ENCODE results near the gene ACSM3.
"Not testable (repeated sequence)": the region's sequence is repeated elsewhere in the genome, so short reads cannot be mapped to it uniquely, and the experiment has no call there.

Gene ACSM3, protein sequence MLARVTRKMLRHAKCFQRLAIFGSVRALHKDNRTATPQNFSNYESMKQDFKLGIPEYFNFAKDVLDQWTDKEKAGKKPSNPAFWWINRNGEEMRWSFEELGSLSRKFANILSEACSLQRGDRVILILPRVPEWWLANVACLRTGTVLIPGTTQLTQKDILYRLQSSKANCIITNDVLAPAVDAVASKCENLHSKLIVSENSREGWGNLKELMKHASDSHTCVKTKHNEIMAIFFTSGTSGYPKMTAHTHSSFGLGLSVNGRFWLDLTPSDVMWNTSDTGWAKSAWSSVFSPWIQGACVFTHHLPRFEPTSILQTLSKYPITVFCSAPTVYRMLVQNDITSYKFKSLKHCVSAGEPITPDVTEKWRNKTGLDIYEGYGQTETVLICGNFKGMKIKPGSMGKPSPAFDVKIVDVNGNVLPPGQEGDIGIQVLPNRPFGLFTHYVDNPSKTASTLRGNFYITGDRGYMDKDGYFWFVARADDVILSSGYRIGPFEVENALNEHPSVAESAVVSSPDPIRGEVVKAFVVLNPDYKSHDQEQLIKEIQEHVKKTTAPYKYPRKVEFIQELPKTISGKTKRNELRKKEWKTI

DNA sequence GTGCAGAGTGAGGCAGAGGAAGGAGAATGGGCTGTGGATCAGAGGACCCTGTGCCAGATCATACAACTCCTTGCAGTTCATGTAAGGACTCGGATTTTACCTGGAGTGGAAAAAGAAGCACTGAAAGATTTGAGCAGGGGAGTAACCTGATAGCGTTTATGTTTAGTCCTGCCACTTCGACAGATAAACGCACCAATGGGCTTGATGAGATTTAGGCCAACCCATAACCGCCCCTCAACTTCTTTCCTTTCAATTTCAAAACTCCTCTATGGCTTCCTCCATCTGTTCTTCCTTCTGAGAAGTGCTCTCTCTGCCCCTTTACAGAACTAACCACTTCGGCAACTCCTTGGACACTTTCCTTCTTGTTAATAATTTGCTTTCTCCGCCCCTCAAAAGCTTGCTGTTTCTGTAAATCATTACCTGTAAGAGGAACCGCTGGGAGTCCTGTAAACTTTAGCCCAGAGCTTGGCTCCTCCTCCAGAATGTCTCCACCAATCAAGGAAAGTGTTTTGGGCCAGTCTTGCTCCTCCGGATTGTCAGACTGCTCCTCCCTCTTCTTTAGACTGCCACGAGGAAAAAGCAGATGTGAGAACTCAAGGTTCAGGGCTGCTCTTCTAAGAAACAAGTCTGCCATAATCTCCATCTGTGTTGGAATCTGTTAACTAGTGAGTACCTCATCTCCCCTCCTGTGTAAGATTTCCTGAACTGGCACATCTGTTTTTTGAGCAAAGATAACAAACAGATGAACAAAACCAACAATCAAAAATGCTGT, at the start of gene ACSM3:
Gene ACSM3, plus strand, starts transcription at position 554 of the 772 bp plus-strand sequence. CDS start 6,021 bp downstream, outside the sequence.
- DNase-seq, result peak in 1 of 56 donors; percentile 3

DNA sequence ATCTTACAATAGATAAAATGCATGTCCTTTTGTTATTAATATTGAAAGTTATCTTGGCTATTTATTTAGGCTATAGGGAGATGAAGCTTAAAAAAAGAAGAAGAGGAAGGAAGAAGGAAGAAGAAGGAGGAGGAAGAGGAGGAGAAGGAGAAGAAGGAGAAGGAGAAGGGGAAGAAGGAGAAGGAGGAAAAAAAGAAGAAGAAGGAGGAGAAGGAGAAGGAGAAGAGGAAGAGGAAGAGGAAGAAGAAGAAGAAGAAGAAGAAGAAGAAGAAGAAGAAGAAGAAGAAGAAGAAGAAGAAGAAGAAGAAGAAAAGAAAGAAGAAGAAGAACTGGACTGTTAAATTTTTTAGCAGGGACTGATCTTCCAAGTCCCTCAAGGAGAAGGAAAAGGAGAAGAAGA, 46.1 kb upstream of the ACSM3 start:
- not testable (repeated sequence) for DNase-seq

DNA sequence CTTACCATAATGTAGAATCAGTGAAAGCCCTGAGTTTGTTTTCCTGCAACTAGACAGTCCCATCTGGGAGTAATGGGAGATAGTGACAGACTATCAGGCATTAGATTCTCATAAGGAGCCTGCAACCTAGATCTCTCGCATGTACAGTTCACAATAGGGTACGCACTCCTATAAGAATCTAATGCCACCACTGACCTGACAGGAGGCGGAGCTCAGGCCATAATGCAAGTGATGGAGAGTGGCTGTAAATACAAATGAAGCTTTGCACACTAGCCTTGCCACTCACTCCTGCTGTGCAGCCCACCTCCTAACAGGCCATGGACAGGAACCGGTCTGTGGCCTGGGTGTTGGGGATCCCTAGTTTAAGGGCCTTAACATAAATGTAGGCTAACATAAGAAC, 43.6 kb upstream of the ACSM3 start:
- no peak for DNase-seq

GRCh38 chr16:20726661-20727060, 37.2 kb upstream of the ACSM3 start:
- DNase-seq, result no peak

DNA sequence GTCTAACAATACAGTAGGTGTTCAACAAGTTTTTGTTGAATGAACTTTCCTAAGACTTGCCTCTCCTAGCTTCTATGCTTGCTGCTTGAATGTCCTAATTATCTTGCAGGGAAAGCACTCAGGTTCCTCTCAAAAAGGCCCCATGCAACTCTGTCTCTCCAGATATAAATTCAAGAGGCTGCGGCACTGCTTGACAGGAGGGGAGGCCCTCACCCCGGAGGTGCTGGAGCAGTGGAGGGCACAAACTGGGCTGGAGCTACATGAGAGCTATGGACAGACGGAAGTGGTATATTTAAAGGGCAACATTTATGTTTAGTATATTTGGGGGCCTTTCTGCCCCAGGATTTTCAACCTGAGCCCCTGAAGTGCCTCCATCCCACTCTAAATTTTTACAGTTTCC, 36.6 kb upstream of the ACSM3 start:
- DNase-seq, result no peak

DNA sequence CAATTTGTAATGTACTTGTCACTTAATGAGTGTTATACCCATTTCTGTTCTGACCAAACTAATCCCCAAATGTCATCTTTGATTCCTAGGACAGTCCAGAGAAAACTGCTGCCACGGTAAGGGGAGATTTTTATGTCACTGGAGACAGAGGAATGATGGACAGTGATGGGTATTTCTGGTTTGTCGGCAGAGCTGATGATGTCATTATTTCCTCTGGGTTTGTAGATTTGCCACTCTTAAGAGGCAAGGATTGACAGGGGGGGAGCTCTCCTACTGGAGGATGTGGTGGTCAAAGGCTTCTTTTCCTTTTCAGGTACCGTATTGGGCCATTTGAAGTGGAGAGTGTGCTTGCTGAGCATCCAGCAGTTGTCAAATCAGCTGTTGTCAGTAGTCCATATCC, 34.7 kb upstream of the ACSM3 start:
- DNase-seq, result no peak

GRCh38 chr16:20734056-20734455, 29.8 kb upstream of the ACSM3 start:
- no peak for DNase-seq

GRCh38 chr16:20734782-20735181, 29.0 kb upstream of the ACSM3 start:
- DNase-seq, result no peak

GRCh38 chr16:20735490-20735889, 28.3 kb upstream of the ACSM3 start:
- no peak for DNase-seq

GRCh38 chr16:20740007-20740883, 23.6 kb upstream of the ACSM3 start:
- DNase-seq, result no peak

DNA sequence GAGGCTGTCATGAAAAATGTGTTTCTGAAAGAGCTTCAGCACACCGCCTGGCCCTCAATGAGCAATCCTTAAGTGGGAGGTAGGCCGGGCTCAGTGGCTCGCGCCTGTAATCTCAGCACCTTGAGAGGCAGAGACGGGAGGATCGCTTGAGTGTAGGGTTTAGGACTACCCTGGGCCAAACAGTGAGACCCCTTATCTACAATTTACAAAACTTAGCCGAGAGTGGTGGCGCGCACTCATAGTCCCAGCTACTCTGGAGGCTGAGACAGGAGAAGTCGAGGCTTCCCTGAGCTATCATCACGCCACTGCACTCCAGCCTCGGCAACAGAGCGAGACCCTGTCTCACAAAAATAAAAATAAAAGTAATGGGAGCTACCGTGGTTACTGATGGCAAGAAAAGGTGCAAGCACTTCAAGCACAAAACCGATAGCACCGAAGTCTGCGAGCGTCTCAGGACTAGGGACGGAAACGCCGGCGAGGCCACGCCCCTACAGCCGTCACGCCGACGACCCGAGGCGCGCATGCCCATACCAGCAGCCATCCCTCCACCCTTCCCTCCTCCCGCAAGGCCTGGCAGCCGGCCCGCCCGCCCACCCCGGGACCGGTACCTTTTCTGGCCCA, 22.8 kb upstream of the ACSM3 start:
- DNase-seq, result peak in 55 of 56 donors; percentile 34 to 94 (median 83)

GRCh38 chr16:20741554-20742285, 22.1 kb upstream of the ACSM3 start, which contains the start of gene THUMPD1:
THUMPD1 (minus strand) TSS chr16:20741818; CDS start chr16:20741739, 79 bp downstream.
- DNase-seq, result peak; percentile 66 to 96 (median 88)

DNA sequence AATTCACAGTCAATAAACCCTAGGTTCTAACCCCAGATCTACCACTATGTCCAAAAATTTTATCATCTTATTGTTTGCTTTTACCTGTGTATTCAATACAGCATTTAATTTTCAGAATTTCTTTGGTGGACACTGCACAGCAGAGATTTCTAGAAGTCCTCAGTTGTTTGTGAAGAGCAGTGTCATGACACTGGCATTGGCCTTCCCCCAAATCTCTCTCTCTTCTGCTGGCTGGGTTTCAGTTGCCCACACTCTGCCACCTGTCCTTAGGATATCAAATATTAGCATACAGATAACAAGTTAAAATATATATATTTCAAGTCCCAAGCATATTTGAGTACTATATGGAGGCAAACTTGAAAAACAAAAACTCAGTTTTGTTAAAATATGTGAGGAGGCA, 20.2 kb upstream of the ACSM3 start:
- DNase-seq, result no peak

DNA sequence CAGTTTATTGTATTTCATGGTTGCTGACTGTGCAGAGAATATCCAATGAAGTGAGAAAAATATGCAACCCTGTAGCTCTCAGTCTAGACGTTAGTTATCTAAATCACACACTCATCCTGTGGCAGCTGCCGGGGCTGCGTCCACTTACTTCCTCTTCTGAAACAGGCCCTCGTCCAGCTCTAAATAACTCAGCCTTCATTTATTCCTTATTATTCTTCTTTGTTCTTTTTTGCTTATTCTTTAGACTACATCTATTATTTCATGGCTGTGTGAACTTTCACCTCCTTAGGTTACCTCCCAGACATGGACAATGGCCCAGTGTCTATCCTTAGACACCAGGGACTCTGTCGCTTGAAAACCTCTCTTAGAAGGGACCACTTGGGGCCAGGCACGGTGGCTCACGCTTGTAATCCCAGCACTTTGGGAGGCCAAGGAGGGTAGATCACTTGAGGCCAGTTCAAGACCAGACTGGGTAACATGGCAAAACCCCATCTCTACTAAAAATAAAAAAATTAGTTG, 18.8 kb upstream of the ACSM3 start:
- DNase-seq, result no peak

DNA sequence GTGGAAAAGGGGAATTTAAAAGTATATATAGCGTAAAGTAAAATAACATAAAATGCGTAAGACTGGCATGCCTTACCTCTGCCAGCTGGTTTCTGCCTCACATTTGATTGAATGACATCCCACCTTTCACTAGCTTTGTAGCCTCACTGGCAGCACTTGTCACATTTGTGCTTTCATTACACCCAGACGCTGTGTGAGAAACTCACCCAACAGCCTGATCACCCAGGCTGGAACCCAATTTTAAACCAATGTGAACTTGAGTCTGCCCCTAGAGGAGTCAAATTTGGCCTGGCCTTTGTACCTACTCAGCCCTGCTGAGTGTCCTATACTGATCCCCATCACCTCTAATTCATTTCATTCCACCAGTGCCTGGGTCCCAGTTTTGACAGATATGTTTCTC, 17.4 kb upstream of the ACSM3 start:
- no peak for DNase-seq

GRCh38 chr16:20747030-20747816, 16.6 kb upstream of the ACSM3 start:
- no peak for DNase-seq

DNA sequence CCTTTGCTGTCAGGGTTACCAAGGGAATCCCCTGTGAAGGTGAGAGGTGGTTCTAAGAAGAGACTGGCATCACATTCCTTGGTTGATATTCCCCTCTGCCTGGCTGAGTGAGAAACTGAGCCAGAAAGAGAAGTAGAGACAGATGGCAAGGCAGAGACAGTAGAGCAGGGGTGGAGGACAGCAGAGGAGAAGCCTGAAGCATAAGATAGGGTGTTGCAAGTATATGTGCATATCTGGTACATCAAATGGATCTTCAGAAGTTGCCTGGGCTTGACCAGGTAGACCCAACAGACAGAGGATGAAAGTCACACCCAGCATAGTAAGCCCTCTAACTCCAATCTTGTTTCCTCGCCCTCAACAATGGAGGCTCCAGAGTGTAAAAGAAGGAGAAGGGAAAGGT, 14.3 kb upstream of the ACSM3 start:
- no peak for DNase-seq

- no peak for DNase-seq
Measured at GRCh38 chr16:20750558-20750957, 13.3 kb upstream of the ACSM3 start.

- DNase-seq, result no peak
Measured at GRCh38 chr16:20753727-20754126, 10.1 kb upstream of the ACSM3 start.
